ENCODE data around the gene KLHL36.

DNA sequence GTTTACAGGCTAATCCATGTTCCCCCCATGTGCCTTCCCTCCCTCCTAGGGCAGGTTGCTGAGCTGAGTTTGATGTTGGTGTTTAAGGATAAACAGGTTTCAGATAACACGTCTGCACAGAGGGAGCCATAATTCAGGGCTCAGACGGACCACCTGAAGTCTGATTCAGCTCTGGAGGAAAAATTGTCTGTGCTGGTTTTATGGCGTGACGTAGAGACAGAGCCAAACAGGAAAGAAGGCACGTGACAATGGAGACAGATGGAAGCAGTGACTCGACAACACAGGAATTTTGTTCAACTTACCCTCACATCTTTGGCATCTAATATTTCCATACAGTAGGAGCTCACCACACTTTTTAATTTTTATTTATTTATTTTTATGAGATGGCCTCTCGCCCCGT is 40.8 kb downstream of the KLHL36 start:
- TF ChIP-seq, protein P1, sequence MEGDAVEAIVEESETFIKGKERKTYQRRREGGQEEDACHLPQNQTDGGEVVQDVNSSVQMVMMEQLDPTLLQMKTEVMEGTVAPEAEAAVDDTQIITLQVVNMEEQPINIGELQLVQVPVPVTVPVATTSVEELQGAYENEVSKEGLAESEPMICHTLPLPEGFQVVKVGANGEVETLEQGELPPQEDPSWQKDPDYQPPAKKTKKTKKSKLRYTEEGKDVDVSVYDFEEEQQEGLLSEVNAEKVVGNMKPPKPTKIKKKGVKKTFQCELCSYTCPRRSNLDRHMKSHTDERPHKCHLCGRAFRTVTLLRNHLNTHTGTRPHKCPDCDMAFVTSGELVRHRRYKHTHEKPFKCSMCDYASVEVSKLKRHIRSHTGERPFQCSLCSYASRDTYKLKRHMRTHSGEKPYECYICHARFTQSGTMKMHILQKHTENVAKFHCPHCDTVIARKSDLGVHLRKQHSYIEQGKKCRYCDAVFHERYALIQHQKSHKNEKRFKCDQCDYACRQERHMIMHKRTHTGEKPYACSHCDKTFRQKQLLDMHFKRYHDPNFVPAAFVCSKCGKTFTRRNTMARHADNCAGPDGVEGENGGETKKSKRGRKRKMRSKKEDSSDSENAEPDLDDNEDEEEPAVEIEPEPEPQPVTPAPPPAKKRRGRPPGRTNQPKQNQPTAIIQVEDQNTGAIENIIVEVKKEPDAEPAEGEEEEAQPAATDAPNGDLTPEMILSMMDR (IDR thresholded peaks at IDR 0.05): no peak
- TF ChIP-seq POLR2AphosphoS5 (IDR thresholded peaks at IDR 0.05; ENCODE audit: low read depth, low read length) (no peak), SIN3A (IDR thresholded peaks at IDR 0.05; ENCODE audit: borderline replicate concordance, low read depth, low read length) (no peak), FOXJ3 (CRISPR knock-in tag; IDR thresholded peaks at IDR 0.05) (no peak), TCF12 (IDR thresholded peaks at IDR 0.05) (peak; percentile 52), TEAD4 (IDR thresholded peaks at IDR 0.05; ENCODE audit: borderline replicate concordance, insufficient read depth) (no peak), EP300 (IDR thresholded peaks at IDR 0.05; ENCODE audit: borderline replicate concordance in 1 of 2, low read depth in 1 of 2, low read length in 1 of 2) (no peak), MXI1 (IDR thresholded peaks at IDR 0.05; ENCODE audit: low read depth, low read length) (no peak), MEF2A (IDR thresholded peaks at IDR 0.05; ENCODE audit: borderline replicate concordance, low read depth) (no peak), JUND (IDR thresholded peaks at IDR 0.05) (peak; percentile 30; the same call in 1 of the 2 replicates)
- TF ChIP-seq, protein P2, sequence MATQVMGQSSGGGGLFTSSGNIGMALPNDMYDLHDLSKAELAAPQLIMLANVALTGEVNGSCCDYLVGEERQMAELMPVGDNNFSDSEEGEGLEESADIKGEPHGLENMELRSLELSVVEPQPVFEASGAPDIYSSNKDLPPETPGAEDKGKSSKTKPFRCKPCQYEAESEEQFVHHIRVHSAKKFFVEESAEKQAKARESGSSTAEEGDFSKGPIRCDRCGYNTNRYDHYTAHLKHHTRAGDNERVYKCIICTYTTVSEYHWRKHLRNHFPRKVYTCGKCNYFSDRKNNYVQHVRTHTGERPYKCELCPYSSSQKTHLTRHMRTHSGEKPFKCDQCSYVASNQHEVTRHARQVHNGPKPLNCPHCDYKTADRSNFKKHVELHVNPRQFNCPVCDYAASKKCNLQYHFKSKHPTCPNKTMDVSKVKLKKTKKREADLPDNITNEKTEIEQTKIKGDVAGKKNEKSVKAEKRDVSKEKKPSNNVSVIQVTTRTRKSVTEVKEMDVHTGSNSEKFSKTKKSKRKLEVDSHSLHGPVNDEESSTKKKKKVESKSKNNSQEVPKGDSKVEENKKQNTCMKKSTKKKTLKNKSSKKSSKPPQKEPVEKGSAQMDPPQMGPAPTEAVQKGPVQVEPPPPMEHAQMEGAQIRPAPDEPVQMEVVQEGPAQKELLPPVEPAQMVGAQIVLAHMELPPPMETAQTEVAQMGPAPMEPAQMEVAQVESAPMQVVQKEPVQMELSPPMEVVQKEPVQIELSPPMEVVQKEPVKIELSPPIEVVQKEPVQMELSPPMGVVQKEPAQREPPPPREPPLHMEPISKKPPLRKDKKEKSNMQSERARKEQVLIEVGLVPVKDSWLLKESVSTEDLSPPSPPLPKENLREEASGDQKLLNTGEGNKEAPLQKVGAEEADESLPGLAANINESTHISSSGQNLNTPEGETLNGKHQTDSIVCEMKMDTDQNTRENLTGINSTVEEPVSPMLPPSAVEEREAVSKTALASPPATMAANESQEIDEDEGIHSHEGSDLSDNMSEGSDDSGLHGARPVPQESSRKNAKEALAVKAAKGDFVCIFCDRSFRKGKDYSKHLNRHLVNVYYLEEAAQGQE (IDR thresholded peaks at IDR 0.05; ENCODE audit: low read depth, low read length): no peak
- TF ChIP-seq, protein P3, sequence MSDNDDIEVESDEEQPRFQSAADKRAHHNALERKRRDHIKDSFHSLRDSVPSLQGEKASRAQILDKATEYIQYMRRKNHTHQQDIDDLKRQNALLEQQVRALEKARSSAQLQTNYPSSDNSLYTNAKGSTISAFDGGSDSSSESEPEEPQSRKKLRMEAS (IDR thresholded peaks at IDR 0.05; ENCODE audit: low read depth): peak; percentile 57
- TF ChIP-seq, protein P4, sequence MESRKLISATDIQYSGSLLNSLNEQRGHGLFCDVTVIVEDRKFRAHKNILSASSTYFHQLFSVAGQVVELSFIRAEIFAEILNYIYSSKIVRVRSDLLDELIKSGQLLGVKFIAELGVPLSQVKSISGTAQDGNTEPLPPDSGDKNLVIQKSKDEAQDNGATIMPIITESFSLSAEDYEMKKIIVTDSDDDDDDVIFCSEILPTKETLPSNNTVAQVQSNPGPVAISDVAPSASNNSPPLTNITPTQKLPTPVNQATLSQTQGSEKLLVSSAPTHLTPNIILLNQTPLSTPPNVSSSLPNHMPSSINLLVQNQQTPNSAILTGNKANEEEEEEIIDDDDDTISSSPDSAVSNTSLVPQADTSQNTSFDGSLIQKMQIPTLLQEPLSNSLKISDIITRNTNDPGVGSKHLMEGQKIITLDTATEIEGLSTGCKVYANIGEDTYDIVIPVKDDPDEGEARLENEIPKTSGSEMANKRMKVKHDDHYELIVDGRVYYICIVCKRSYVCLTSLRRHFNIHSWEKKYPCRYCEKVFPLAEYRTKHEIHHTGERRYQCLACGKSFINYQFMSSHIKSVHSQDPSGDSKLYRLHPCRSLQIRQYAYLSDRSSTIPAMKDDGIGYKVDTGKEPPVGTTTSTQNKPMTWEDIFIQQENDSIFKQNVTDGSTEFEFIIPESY (IDR thresholded peaks at IDR 0.05; ENCODE audit: borderline replicate concordance, low read depth): no peak
- TF ChIP-seq, protein P5, sequence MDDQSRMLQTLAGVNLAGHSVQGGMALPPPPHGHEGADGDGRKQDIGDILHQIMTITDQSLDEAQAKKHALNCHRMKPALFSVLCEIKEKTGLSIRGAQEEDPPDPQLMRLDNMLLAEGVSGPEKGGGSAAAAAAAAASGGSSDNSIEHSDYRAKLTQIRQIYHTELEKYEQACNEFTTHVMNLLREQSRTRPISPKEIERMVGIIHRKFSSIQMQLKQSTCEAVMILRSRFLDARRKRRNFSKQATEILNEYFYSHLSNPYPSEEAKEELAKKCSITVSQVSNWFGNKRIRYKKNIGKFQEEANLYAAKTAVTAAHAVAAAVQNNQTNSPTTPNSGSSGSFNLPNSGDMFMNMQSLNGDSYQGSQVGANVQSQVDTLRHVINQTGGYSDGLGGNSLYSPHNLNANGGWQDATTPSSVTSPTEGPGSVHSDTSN (IDR thresholded peaks at IDR 0.05): no peak

Data from SK-N-SH (cell line).